Measurements from ENCODE around the gene WTAP.
"Not testable (repeated sequence)": the region's sequence is repeated elsewhere in the genome, so short reads cannot be mapped to it uniquely, and the experiment has no call there.

The WTAP gene

DNA sequence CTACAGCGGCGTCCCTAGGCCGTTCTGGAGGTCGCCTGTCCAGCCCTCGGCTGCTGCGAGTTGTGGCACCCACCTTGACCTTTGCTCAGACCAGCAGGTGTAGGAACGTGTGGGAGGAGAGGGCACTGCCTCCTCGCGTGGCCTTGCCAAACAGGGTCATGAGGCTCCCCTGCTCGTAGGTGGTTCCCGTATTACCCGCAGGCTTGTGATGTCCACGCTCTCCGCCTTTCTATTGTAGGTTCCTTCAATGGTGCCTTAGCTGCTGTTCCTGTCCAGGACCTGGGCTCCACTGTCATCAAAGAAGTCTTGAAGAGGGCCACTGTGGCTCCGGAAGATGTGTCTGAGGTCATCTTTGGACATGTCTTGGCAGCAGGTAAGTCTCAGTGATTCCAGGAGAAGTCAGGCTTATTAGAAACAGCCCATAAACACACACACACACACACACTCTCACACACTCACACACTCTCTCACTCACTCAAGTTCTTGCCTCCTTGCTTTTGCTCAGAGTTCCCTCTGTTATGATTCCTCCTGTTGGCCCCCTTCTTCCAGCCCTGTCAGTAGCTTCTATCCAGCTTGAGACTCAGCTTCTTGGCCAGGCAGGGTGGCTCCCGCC lies 35.5 kb downstream of the WTAP start:
- no peak for DNase-seq

DNA sequence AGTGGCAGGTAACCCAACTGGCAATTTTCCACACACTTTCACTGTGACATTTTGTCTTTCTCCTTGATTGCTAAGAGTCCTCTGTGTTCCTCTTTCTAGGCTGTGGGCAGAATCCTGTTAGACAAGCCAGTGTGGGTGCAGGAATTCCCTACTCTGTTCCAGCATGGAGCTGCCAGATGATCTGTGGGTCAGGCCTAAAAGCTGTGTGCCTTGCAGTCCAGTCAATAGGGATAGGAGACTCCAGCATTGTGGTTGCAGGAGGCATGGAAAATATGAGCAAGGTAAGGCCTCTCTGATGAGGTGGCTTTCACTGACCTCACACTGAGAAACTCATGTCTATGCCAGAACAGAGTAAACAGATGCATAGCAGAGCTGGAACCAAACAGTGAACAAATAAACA lies 39.6 kb downstream of the WTAP start:
- no peak for DNase-seq

DNA sequence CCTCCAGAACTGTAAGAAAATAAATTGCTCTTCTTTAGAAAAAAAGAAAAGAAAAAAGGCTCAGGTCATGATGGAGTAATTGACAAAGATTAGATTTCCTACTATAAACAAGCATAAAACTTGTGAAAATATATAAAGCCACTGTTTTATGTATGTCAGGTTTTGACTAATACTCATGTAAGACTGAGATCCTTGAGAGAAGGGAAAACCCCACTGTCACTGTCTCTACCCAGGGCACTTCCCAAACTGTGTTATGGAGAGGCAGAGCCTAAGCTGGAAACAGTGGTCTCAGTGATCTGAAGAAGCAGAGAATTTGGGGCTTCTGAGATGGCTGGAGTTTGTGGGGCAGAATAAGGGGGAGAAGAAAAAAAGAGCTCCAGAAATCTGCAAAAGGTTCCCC lies 42.2 kb downstream of the WTAP start:
- no peak for DNase-seq

DNA sequence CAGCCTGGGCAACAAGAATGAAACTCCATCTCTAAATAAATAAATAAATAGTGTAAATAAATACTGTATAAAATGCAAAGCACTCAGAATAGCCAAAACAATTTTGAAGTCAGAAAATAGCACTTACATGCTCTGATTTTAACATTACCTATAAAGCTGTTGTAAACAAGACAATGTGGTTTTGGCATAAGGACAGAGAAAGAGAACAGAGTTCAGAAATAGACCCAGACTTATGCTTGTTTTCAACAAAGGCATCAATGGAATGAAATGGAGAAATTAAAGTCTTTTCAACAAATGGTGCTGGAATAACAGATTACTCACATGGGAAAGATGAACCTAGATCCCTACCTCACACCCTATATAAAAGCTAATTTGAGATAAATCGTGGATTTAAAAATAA lies 44.9 kb downstream of the WTAP start:
- DNase-seq, result no peak

DNA sequence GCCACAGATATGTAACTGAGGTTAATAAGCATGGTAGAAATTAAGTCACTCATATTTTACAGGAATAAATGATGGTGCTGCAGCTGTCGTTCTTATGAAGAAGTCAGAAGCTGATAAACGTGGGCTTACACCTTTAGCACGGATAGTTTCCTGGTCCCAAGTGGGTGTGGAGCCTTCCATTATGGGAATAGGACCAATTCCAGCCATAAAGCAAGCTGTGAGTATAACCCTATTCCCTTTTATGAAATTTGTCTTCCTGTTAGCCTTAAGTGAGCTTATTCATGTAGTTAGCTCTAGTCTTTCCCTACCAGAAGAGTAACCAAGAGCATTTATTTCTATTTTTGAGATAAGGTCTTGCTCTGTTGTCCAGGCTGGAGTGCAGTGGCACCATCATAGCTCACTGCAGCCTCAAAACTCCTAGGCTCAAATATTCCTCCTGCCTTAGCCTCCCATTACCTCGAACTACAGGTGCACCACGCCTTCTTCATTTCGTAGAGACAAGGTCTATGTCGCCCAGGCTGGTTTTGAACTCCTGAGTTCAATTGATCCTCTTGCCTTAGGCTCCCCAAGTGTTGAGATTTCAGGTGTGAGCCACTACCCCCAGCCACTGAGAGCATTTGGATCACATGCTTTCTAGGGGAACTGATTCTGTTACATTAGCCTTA lies 50.1 kb downstream of the WTAP start:
- DNase-seq, result no peak

DNA sequence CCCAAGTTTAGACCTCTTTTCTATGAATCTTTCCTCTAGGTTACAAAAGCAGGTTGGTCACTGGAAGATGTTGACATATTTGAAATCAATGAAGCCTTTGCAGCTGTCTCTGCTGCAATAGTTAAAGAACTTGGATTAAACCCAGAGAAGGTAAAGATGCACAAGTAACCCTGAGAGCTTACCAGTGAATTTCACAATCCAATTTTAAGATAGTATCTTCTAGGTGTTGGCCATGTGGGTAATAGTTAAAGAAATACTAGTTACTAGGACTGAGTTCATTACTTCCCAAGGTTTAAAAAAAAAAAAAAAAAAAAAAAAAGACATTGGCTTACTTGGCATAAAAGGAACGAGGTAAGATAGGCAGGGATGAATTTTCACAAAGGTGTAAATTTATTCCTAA lies 50.8 kb downstream of the WTAP start:
- no peak for DNase-seq

DNA sequence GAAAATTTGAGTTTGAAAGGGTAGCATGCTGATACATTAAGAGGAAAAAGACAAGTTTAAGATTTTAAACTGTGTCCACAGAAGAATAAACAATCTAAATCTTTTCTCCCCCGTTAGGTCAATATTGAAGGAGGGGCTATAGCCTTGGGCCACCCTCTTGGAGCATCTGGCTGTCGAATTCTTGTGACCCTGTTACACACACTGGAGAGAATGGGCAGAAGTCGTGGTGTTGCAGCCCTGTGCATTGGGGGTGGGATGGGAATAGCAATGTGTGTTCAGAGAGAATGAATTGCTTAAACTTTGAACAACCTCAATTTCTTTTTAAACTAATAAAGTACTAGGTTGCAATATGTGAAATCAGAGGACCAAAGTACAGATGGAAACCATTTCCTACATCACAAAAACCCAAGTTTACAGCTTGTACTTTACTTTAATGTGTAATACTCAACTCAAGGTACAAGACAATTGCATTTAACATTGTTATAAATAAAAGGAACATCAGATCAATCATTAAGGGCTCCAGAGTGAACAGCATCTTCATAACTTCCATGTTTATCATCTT lies 51.3 kb downstream of the WTAP start:
- DNase-seq, result no peak

DNA sequence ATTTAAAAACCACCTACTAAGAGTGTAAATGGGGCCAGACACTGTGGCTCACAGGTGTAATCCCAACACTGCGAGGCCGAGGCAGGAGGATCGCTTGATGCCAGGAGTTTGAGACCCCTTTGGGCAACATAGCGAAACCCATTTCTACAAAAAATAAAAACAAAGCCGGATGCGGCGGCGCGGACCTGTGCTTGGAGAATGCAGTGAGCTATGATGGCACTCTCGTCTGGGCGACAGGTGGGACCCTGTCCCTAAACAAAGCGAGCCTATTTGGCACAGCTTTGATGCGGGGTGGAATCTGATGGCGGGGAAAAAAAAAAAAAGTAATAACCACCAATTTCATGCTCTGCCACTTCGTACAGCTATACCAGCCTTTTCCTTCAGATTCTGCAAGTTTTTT lies 61.0 kb downstream of the WTAP start:
- no peak for DNase-seq

DNA sequence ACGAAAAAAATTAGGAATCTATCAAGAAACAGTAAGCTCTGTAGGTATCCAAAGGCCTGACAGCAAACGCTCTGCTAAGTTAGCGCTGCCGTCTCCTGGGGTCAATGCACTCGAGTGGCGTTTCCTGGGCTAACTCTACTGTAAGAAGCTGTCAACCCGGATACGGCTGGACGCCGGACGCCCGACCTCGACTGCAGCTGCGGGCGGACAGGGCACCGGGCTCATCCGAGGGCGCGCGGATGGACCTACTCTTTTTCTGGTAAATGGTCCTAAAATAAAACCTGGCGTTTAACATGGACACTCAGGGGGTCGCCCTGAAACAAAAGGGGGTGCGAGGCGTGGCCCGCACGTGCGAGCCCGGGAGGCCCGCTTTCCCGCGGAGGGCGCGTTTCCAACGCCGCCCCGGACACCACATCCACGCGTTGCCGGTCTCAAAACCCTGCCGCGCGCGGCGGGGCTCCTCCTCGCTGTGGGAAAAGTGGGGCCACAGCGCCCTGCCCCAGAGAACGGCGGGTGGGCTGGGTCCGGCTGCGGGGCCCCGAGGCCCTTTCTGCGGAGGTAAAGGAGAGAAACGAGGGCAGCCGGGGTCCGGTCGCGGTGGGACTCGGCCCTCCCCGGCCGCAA lies 61.6 kb downstream of the WTAP start:
- peak; percentile 58 for DNase-seq

DNA sequence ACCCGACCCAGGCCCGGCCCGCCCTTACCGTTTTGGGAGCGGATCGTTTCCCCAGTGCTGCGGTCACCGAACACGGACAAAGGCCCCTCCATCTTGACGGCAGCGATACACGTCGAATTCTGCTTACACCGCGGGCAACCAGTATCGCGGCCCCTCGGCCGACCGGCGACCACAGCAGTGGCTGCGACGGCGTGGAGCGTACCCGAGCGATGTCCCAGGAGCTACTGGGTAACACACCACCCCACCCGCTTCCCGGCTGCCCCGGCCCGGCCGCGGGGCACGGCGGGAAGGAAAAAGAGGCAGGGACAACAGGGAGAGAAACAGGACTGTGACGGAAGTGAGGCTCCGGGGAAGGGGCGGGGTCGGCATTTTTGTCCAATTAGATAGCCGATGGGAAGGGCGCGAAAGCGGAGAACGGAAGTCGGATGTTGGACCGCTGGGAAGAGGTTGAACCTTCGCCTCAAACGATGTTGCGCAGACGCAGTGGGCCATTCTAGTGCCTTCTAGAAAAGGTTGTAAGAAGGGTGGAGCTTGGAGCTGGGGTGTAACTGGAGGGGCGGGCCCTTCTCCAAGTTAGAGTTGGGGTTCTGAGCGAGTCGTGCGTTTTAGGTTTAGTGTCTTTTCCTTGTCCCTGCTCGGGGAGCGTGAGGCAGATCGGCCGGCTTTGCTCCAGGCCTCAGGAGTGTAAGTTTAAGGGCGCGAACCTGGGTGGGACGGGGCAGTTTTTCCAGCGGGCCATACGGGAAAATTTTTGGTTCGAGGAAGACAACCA lies 62.3 kb downstream of the WTAP start, which contains the start of gene TCP1:
Gene TCP1 (minus strand): TSS at position 226 of the 772 bp plus-strand sequence. CDS start 134 bp downstream, at position 92.
- DNase-seq, result peak; percentile 100

DNA sequence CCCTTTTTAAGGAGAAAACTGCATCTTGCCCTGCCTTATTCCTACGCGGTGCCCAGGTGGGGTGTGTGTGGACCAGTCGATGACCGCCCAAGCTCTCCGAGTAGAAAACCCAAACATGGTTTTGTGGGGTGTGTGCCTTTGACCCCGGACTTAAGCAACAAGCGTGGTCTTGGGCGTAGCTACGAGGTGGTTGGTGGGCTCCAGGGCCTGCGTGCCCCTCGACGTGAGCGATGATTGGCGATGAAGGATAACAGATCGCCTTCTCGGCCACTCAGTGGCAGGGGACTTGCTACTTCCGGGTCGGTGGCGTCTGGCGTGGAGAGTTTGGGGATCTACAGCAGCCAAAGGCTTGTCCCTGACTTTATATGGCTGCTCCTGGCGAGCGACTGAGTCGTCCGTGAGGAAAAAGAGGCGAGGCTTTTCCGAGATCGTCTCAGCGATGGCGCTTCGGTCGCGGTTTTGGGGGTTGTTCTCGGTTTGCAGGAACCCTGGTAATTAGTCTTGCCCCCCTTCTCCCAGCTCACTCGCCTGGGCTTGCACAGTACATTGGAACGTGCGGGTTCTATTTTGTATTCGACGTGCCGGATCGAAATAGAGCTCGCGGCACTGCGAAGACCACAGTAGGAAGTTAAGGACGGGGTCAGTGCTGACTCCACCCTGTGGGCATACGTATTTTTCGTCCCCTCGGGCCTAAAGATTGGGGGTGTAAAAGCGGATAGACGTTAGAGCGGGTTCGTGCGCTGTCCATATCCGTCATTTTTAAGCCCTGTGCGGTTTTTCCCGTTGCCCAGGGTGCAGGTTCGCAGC lies 63.0 kb downstream of the WTAP start, which contains the start of gene MRPL18:
Gene MRPL18 (plus strand): TSS at position 319 of the 807 bp plus-strand sequence. CDS start 121 bp downstream, at position 440.
- peak; percentile 98 for DNase-seq

DNA sequence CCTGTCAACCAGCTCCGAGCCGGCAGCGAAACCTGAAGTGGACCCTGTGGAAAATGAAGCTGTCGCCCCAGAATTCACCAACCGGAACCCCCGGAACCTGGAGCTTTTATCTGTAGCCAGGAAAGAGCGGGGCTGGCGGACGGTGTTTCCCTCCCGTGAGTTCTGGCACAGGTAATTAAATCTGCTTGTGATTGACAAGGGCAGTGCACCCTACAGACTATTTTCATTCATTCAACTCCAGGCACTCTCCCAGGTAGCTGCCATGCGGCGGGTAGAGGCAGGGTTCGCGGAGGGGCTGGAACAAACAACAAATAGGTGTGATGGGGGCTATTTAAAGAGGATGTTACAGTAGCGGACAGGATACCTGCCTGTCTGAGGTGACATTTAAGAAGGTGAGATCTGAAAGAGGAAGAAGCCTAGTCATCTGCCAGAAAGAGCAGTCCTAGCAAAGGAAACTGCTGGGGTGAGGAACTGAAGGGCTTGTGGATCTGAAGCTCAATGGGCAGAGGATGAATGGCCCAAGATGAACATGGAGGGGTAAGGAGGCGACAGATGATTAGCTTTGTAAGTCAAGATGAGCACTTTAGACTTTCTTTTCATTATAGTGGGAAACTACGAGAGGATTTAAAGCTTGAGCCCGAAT lies 63.8 kb downstream of the WTAP start:
- DNase-seq, result no peak

DNA sequence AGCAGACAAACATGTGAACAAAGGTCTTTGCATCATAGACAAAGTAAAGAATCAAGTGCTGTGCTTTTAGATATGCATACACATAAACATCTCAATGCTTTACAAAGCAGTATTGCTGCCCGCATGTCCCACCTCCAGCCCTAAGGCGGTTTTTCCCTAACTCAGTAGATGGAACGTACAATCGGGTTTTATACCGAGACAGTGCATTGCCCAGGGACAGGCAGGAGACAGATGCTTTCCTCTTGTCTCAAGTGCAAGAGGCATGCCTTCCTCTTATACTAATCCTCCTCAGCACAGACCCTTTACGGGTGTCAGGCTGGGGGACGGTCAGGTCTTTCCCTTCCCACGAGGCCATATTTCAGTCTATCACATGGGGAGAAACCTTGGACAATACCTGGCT lies 67.7 kb downstream of the WTAP start:
- DNase-seq, result not testable (repeated sequence)

DNA sequence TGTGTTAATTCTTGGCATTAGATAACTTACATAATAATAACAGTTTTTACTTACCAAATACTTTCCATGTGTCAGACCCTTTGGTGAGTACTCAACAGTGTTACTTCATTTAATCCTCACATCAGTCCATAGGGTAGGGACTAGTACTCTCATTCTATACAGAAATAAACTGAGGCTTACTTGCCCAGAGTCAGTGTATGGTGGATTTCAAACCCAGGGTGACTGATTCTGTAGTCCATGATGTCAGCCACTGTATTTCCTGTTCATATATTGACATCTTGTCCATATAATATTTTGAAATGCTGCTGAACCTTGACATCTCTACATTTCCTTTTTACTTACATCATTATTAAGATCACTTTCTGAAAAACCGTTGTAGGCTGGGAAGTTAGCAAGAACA lies 70.2 kb downstream of the WTAP start:
- no peak for DNase-seq

DNA sequence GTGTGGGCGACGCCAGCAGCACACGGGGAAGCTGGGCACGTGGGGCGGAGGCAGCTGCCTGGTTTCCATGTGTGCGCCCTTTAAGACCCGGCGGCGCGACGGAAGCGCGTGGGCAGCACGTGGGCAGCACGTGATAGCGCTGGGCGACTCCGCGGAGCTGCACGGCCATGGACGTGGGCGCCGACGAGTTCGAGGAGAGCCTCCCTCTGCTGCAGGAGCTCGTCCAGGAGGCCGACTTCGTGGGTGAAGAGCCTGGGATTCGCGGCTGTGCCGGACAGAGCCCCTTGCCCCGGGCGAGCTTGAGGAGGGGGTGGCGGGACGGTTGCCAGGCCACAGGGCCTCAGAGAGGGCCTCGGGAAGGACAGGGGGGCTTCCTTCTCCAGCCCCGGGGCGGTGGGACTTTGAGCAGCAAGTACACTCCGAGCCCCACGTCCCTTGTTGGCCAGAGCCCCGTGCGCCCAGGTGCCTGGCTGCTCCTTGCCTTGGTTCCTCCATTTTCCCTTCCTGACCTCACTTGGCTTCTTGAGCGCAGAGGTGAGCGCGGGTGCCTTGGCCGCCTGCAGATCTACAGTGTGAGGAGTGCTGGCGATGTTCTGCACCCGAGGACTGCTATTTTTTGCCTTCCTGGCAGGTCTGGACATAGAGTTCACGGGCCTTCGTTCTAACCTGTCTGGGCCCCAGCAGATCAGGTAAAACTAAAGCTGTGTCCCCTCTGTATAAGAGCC lies 73.0 kb downstream of the WTAP start, which contains the start of gene PNLDC1:
Gene PNLDC1 (plus strand): TSS at position 136 of the 725 bp plus-strand sequence. CDS start 32 bp downstream, at position 168.
- DNase-seq, result no peak

DNA sequence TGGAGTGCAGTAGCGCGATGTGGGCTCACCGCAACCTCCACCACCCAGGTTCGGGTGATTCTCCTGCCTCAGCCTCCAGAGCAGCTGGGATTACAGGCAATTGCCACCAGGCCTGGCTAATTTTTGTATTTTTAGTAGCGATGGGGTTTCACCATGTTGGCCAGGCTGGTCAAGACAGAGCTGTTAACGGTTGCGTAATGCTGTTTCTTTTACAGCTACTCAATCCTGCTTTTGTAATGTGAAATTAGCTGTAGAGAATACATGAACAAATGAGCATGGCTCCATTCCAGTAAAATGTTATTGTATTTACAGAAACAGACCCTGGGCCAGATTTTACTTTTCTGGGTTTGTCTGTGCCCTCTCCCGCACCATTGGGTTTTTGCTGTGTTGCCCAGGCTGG lies 74.6 kb downstream of the WTAP start:
- DNase-seq, result no peak

DNA sequence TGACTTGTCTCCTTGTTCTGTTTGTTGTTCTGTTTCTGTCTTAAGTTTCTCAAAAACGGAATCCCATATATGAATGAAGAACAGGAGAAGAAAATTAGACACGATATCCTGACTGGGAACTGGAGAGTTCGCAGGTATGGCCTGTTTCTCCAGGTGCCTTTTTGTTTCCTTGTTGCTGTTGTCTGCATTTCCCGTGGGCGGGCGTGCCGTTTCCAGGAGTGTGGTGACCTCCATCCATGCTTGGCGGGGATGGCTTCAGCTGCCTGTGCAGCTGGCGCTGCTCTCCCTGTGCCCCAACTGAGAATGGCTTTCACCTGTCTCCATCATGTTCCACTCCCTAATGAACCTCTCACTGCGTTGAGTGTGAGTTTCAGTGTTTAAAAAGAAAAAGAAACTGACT lies 77.2 kb downstream of the WTAP start:
- DNase-seq, result no peak

DNA sequence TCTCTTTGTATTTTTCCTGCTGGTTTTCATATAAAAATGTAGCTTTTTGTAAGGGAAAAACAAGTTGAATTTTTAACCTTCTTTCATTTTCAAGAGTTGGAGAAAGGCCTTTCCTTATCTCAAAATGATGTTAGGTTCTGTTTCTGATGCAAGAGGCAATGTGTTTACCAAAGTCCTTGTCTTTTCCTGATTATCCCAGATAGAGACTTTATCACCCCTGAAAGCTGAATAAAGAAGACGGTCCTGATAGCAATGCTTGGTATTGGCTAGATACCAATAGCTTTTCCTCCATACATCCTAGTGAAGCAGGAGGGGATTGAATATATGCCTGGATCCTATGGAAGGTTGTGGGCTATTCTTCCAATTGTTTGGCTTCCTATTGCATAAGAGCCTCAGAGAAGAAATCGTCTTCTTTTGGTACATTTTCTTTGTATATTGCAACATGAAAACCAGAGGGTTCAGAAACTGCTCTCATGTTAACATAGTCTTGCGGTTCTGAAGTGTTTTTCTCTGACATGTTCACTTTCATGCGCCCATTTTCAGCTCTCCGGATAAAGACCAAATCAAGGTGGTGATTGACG lies 78.2 kb downstream of the WTAP start:
- DNase-seq, result no peak
